Measurements from ENCODE around the gene FIGLA.

- no peak for TF ChIP-seq CTCF (IDR thresholded peaks at IDR 0.05)
- TF ChIP-seq POLR2A (IDR thresholded peaks at IDR 0.05): no peak
Observed at GRCh38 chr2:70835643-70836042, 45.2 kb upstream of the FIGLA start, which contains the start of gene CD207.

Measured in lower leg skin (tissue), 3 donors.